VCaP (cell line): ENCODE measurements around the gene TESK2.

Experiments used
- H3K27ac ChIP-seq: fragments of 450-650 bp; 2 replicates; pipeline ENCODE4 v1.5.1; 2017
- TF ChIP-seq, protein P1 (sequence below): fragments of 450-650 bp; conservative IDR thresholded peaks from 2 replicates; pipeline ENCODE4 v1.5.1; 2017; ENCODE audit warnings: mild to moderate bottlenecking, moderate library complexity

TESK2 gene

GRCh38 chr1:45512641-45513054 lies 21.7 kb upstream of the TESK2 start:
- H3K27ac ChIP-seq = no peak overlapping the region
- TF ChIP-seq, protein P1, sequence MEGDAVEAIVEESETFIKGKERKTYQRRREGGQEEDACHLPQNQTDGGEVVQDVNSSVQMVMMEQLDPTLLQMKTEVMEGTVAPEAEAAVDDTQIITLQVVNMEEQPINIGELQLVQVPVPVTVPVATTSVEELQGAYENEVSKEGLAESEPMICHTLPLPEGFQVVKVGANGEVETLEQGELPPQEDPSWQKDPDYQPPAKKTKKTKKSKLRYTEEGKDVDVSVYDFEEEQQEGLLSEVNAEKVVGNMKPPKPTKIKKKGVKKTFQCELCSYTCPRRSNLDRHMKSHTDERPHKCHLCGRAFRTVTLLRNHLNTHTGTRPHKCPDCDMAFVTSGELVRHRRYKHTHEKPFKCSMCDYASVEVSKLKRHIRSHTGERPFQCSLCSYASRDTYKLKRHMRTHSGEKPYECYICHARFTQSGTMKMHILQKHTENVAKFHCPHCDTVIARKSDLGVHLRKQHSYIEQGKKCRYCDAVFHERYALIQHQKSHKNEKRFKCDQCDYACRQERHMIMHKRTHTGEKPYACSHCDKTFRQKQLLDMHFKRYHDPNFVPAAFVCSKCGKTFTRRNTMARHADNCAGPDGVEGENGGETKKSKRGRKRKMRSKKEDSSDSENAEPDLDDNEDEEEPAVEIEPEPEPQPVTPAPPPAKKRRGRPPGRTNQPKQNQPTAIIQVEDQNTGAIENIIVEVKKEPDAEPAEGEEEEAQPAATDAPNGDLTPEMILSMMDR = peak; percentile 85

- H3K27ac ChIP-seq = no peak overlapping the region
- TF ChIP-seq, protein P1 = no peak
These were observed 20.1 kb upstream of the TESK2 start for GRCh38 chr1:45510972-45511527.

- TF ChIP-seq, protein P1 = no peak
- no peak overlapping the region for H3K27ac ChIP-seq
These were observed 19.3 kb upstream of the TESK2 start for GRCh38 chr1:45510036-45510971.

- no peak overlapping the region for H3K27ac ChIP-seq
- TF ChIP-seq, protein P1 = no peak
These were observed 17.6 kb upstream of the TESK2 start for GRCh38 chr1:45508295-45509151.

GRCh38 chr1:45507893-45508292 lies 16.9 kb upstream of the TESK2 start:
- TF ChIP-seq, protein P1 = no peak
- no peak overlapping the region for H3K27ac ChIP-seq

DNA sequence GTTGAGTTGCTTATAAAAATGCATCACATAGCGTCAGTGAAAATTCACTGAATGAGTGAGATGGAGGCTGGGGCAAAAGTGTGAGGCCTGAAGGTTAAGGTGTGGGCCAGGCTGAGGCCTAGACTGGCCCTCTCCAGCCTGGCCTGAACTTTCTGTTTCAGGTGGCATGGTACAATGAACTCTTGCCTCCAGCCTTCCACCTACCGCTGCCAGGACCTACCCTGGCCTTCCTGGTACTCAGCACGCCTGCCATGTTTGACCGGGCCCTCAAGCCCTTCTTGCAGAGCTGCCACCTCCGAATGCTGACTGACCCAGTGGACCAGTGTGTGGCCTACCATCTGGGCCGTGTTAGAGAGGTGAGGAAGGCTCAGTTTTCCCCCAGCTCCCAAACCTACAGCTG lies 16.2 kb upstream of the TESK2 start:
- TF ChIP-seq, protein P1 = no peak
- no peak overlapping the region for H3K27ac ChIP-seq
